ENCODE measurements around the gene WWC2.

DNA sequence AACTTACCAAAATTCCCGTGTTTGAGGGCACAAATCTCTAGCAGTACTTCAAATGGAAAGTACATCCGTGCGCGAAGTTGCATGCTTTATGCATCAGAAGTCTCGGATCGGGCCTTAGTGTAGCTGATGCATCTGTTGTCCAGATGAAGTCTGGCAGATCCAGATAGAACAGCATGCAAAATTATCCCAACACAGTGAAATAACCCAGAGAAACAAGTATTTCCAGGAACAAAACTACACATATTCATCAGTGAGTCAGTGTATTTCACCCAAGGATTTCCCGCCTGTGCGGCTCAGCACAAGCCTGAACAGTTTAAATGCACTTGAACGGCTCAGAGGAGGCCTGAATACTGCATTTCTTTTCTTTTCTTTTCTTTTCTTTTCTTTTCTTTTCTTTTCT is 250.6 kb downstream of the WWC2 start:
- TF ChIP-seq, protein P1, sequence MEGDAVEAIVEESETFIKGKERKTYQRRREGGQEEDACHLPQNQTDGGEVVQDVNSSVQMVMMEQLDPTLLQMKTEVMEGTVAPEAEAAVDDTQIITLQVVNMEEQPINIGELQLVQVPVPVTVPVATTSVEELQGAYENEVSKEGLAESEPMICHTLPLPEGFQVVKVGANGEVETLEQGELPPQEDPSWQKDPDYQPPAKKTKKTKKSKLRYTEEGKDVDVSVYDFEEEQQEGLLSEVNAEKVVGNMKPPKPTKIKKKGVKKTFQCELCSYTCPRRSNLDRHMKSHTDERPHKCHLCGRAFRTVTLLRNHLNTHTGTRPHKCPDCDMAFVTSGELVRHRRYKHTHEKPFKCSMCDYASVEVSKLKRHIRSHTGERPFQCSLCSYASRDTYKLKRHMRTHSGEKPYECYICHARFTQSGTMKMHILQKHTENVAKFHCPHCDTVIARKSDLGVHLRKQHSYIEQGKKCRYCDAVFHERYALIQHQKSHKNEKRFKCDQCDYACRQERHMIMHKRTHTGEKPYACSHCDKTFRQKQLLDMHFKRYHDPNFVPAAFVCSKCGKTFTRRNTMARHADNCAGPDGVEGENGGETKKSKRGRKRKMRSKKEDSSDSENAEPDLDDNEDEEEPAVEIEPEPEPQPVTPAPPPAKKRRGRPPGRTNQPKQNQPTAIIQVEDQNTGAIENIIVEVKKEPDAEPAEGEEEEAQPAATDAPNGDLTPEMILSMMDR (IDR thresholded peaks at IDR 0.05), result no peak
- no peak for TF ChIP-seq POLR2A (IDR thresholded peaks at IDR 0.05)

Data from uterus (tissue), 2 donors.